ENCODE measurements around the gene GPR146.

The GPR146 gene

DNA sequence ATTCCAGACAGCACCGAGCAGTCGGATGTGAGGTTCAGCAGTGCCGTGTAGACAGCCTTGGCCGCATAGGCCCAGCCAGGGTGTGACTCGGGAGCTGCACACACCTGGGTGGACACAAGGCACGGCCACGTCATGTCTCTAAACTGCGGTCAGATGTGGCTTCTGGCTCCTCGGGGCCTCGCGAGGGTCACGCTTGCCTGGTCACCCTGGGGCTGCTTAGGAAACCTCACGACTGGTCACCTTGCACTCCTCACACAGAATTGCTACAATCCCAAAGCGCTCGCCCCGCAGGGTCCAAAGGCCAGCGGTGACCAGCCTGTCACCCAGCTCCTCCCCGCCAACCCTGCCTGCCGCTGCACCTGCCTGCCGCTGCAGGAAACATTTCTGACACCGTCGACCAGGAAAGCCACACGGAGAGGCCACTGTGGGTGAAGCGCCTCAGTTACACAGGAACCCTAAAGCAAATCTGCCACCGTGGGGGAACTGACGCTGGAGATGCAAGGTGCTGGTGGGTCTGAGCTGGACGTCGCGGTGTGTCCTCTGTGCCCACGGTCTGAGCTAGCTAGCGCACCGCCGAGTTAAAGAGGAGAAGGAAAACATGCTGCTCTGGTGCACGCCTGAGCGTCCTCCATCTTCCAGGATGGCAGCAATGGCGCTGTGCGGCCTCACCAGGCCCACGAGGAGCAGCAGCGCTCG lies 48.6 kb downstream of the GPR146 start:
- TF ChIP-seq RARB (CRISPR knock-in tag; IDR thresholded peaks at IDR 0.05), result no peak
- TF ChIP-seq ZFP30 (CRISPR knock-in tag; IDR thresholded peaks at IDR 0.05), result no peak
- TF ChIP-seq PPARA (CRISPR knock-in tag; IDR thresholded peaks at IDR 0.05; ENCODE audit: borderline replicate concordance), result no peak
- no peak for TF ChIP-seq OSR1 (CRISPR knock-in tag; IDR thresholded peaks at IDR 0.05)
- no peak for TF ChIP-seq ZNF8 (CRISPR knock-in tag; IDR thresholded peaks at IDR 0.05)
- ATAC-seq, result no peak

DNA sequence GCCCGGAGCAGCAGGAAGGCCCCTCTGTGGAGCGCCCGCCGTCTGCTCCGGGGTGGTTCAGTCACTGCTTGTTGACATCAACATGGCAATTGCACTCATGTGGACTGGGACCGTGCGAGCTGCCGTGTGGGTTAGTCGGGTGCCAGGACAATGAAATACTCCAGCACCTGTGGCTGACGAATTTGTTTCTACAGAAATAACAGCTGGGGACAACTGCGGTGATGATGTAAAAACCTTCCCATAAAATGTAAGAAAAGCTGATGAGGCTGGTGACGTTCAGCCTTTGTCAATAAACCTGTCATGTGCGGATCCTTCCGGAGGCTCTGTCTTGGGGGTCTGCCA lies 49.1 kb downstream of the GPR146 start:
- no peak for ATAC-seq
- TF ChIP-seq GLIS3 (CRISPR knock-in tag; IDR thresholded peaks at IDR 0.05) (no peak), ZNF70 (CRISPR knock-in tag; IDR thresholded peaks at IDR 0.05) (no peak)

DNA sequence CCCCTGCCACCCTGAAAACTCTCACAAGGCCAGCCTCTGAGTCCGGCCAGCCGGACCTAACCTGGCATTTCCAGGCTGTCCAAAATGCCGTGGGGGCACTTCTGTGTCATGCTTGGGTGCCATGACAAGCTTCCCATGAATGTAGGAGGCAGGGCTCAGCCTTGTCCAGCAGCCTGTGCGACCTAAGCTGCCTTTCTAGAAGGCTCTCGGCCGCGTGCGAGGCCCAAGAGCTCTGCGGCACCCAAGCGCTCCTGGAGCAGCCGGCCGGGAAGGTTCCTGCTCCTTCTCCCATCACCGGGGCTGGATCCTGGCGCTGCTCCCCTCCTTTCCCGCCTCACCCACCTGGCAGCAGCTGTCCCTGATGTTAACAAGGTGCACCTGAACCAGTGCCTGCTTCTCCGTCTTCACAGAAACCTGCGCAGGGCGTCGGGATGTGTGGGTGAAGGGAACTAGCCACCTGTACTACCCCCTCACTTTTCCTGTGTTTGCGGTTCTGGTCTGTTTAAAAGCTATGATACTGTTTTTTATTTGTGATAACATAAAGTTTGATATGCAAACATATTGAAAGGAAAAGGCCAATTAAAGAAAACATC lies 49.7 kb downstream of the GPR146 start:
- TF ChIP-seq, protein P1, sequence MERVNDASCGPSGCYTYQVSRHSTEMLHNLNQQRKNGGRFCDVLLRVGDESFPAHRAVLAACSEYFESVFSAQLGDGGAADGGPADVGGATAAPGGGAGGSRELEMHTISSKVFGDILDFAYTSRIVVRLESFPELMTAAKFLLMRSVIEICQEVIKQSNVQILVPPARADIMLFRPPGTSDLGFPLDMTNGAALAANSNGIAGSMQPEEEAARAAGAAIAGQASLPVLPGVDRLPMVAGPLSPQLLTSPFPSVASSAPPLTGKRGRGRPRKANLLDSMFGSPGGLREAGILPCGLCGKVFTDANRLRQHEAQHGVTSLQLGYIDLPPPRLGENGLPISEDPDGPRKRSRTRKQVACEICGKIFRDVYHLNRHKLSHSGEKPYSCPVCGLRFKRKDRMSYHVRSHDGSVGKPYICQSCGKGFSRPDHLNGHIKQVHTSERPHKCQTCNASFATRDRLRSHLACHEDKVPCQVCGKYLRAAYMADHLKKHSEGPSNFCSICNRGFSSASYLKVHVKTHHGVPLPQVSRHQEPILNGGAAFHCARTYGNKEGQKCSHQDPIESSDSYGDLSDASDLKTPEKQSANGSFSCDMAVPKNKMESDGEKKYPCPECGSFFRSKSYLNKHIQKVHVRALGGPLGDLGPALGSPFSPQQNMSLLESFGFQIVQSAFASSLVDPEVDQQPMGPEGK (CRISPR knock-in tag; IDR thresholded peaks at IDR 0.05; ENCODE audit: borderline replicate concordance), result no peak
- TF ChIP-seq, protein P2, sequence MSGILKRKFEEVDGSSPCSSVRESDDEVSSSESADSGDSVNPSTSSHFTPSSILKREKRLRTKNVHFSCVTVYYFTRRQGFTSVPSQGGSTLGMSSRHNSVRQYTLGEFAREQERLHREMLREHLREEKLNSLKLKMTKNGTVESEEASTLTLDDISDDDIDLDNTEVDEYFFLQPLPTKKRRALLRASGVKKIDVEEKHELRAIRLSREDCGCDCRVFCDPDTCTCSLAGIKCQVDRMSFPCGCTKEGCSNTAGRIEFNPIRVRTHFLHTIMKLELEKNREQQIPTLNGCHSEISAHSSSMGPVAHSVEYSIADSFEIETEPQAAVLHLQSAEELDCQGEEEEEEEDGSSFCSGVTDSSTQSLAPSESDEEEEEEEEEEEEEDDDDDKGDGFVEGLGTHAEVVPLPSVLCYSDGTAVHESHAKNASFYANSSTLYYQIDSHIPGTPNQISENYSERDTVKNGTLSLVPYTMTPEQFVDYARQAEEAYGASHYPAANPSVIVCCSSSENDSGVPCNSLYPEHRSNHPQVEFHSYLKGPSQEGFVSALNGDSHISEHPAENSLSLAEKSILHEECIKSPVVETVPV (CRISPR knock-in tag; IDR thresholded peaks at IDR 0.05), result no peak
- TF ChIP-seq BACH2 (CRISPR knock-in tag; IDR thresholded peaks at IDR 0.05; ENCODE audit: borderline replicate concordance) (no peak), GLIS3 (CRISPR knock-in tag; IDR thresholded peaks at IDR 0.05) (no peak), ZC3H10 (CRISPR knock-in tag; IDR thresholded peaks at IDR 0.05) (no peak), PPARA (CRISPR knock-in tag; IDR thresholded peaks at IDR 0.05; ENCODE audit: borderline replicate concordance) (no peak), TOX (CRISPR knock-in tag; IDR thresholded peaks at IDR 0.05; ENCODE audit: borderline replicate concordance) (no peak), RARB (CRISPR knock-in tag; IDR thresholded peaks at IDR 0.05) (no peak), ARNTL (CRISPR knock-in tag; IDR thresholded peaks at IDR 0.05; ENCODE audit: borderline replicate concordance, low read depth) (no peak), ZNF8 (CRISPR knock-in tag; IDR thresholded peaks at IDR 0.05) (no peak), ZNF565 (CRISPR knock-in tag; conservative IDR thresholded peaks at IDR 0.05; ENCODE audit: low read depth) (no peak), SNAI2 (CRISPR knock-in tag; IDR thresholded peaks at IDR 0.05) (no peak), ZFP30 (CRISPR knock-in tag; IDR thresholded peaks at IDR 0.05) (no peak), TCF4 (CRISPR knock-in tag; IDR thresholded peaks at IDR 0.05; ENCODE audit: borderline replicate concordance) (no peak), ZNF70 (CRISPR knock-in tag; IDR thresholded peaks at IDR 0.05) (no peak), ISL1 (CRISPR knock-in tag; IDR thresholded peaks at IDR 0.05) (no peak), CSDC2 (CRISPR knock-in tag; IDR thresholded peaks at IDR 0.05) (no peak), ESRRG (CRISPR knock-in tag; IDR thresholded peaks at IDR 0.05) (no peak)
- TF ChIP-seq, protein P3, sequence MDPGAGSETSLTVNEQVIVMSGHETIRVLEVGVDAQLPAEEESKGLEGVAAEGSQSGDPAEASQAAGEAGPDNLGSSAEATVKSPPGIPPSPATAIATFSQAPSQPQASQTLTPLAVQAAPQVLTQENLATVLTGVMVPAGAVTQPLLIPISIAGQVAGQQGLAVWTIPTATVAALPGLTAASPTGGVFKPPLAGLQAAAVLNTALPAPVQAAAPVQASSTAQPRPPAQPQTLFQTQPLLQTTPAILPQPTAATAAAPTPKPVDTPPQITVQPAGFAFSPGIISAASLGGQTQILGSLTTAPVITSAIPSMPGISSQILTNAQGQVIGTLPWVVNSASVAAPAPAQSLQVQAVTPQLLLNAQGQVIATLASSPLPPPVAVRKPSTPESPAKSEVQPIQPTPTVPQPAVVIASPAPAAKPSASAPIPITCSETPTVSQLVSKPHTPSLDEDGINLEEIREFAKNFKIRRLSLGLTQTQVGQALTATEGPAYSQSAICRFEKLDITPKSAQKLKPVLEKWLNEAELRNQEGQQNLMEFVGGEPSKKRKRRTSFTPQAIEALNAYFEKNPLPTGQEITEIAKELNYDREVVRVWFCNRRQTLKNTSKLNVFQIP (CRISPR knock-in tag; IDR thresholded peaks at IDR 0.05; ENCODE audit: borderline replicate concordance, low read depth), result no peak
- TF ChIP-seq, protein P4, sequence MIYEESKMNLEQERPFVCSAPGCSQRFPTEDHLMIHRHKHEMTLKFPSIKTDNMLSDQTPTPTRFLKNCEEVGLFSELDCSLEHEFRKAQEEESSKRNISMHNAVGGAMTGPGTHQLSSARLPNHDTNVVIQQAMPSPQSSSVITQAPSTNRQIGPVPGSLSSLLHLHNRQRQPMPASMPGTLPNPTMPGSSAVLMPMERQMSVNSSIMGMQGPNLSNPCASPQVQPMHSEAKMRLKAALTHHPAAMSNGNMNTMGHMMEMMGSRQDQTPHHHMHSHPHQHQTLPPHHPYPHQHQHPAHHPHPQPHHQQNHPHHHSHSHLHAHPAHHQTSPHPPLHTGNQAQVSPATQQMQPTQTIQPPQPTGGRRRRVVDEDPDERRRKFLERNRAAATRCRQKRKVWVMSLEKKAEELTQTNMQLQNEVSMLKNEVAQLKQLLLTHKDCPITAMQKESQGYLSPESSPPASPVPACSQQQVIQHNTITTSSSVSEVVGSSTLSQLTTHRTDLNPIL (CRISPR knock-in tag; IDR thresholded peaks at IDR 0.05; ENCODE audit: low read depth), result no peak
- ATAC-seq, result no peak

DNA sequence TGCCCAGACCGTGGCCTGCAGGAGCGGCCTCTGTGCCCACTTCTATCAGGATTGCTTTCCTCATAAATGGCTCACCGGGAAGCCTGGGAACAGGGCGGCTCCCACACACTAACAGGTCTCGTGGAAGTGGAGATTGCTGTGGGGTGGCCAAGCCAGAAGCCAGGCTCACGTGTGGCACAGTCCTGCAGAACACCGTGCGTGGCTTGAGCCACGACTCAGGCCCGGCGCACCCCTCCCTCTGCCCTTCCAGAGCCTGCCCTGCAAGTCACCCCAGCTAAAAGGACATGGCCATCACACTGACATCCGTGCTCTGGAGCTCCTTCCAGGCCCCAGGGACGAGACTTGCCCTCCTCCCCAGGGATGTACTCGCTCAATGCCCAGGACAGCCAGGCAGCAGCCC lies 50.5 kb downstream of the GPR146 start:
- no peak for ATAC-seq
- no peak for TF ChIP-seq ZNF70 (CRISPR knock-in tag; IDR thresholded peaks at IDR 0.05)
- no peak for TF ChIP-seq ESRRG (CRISPR knock-in tag; IDR thresholded peaks at IDR 0.05)
- no peak for TF ChIP-seq SNAI2 (CRISPR knock-in tag; IDR thresholded peaks at IDR 0.05)
- no peak for TF ChIP-seq BACH2 (CRISPR knock-in tag; IDR thresholded peaks at IDR 0.05; ENCODE audit: borderline replicate concordance)
- TF ChIP-seq, protein P5, sequence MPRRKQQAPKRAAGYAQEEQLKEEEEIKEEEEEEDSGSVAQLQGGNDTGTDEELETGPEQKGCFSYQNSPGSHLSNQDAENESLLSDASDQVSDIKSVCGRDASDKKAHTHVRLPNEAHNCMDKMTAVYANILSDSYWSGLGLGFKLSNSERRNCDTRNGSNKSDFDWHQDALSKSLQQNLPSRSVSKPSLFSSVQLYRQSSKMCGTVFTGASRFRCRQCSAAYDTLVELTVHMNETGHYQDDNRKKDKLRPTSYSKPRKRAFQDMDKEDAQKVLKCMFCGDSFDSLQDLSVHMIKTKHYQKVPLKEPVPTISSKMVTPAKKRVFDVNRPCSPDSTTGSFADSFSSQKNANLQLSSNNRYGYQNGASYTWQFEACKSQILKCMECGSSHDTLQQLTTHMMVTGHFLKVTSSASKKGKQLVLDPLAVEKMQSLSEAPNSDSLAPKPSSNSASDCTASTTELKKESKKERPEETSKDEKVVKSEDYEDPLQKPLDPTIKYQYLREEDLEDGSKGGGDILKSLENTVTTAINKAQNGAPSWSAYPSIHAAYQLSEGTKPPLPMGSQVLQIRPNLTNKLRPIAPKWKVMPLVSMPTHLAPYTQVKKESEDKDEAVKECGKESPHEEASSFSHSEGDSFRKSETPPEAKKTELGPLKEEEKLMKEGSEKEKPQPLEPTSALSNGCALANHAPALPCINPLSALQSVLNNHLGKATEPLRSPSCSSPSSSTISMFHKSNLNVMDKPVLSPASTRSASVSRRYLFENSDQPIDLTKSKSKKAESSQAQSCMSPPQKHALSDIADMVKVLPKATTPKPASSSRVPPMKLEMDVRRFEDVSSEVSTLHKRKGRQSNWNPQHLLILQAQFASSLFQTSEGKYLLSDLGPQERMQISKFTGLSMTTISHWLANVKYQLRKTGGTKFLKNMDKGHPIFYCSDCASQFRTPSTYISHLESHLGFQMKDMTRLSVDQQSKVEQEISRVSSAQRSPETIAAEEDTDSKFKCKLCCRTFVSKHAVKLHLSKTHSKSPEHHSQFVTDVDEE (CRISPR knock-in tag; IDR thresholded peaks at IDR 0.05), result no peak
- TF ChIP-seq, protein P2 (CRISPR knock-in tag; IDR thresholded peaks at IDR 0.05), result no peak
- TF ChIP-seq ZC3H10 (CRISPR knock-in tag; IDR thresholded peaks at IDR 0.05), result no peak
- TF ChIP-seq ZNF8 (CRISPR knock-in tag; IDR thresholded peaks at IDR 0.05), result no peak
- no peak for TF ChIP-seq RARB (CRISPR knock-in tag; IDR thresholded peaks at IDR 0.05)
- no peak for TF ChIP-seq OSR1 (CRISPR knock-in tag; IDR thresholded peaks at IDR 0.05)
- no peak for TF ChIP-seq GLIS3 (CRISPR knock-in tag; IDR thresholded peaks at IDR 0.05)
- TF ChIP-seq CSDC2 (CRISPR knock-in tag; IDR thresholded peaks at IDR 0.05), result no peak
- TF ChIP-seq ZFP3 (CRISPR knock-in tag; IDR thresholded peaks at IDR 0.05), result no peak
